ENCODE measurements around the gene LMNTD2.
A peak's percentile ranks its signal among the peaks of the same experiment; 100 is the strongest.

Gene LMNTD2

GRCh38 chr11:559712-560304 lies 730 bp downstream of the LMNTD2 start:
- H4K91ac ChIP-seq (ENCODE audit: low read length) = no peak overlapping the region
- peaks cover 45% of the 10 kb centered on the region for H3K4me1 ChIP-seq (ENCODE audit: control insufficient read depth, insufficient read depth, low read depth, low read length)
- no peak overlapping the region for H2BK12ac ChIP-seq (ENCODE audit: low read length in 2 of 2)
- peak overlapping the region; percentile 96 for H3K4me2 ChIP-seq (ENCODE audit: low read length, poor library complexity, severe bottlenecking)
- H3K23ac ChIP-seq (ENCODE audit: low read length in 2 of 2) = peak overlapping the region in 1 of 2 experiments; percentile 86
- peak overlapping the region in 1 of 2 experiments; percentile 18 for H3K14ac ChIP-seq (ENCODE audit: low read length in 2 of 2)
- peaks cover 0 to 28% of the 10 kb centered on the region in 2 experiments for H3K36me3 ChIP-seq (ENCODE audit: control insufficient read depth in 1 of 2, insufficient read depth in 2 of 2, low read depth in 1 of 2, low read length in 2 of 2)
- no peak overlapping the region for H4K8ac ChIP-seq (ENCODE audit: low read length)
- H2BK5ac ChIP-seq (ENCODE audit: low read depth, low read length, poor library complexity, severe bottlenecking) = no peak overlapping the region
- H3K4ac ChIP-seq (ENCODE audit: low read depth in 1 of 2, low read length in 2 of 2) = no peak overlapping the region
- peak overlapping the region in 1 of 2 experiments; percentile 83 for H3K18ac ChIP-seq (ENCODE audit: low read depth in 1 of 2, low read length in 2 of 2)
- WGBS = 73% methylated on average over 18 of the region's 18 CpGs
- H3K79me1 ChIP-seq (replicated peaks; ENCODE audit: low read length, poor library complexity, severe bottlenecking) = peaks cover 18% of the 10 kb centered on the region
- H2AFZ ChIP-seq (ENCODE audit: low read depth, low read length) = peak overlapping the region; percentile 88
- H3K4me3 ChIP-seq (ENCODE audit: insufficient read depth in 1 of 2, low read depth in 1 of 2, low read length in 2 of 2) = peak overlapping the region in 1 of 2 experiments; percentile 70
- peaks cover 12 to 73% of the 10 kb centered on the region in 2 experiments for H3K27me3 ChIP-seq (ENCODE audit: control insufficient read depth in 1 of 2, insufficient read depth in 1 of 2, low read length in 2 of 2)
- peak overlapping the region; percentile 39 for H2BK120ac ChIP-seq (ENCODE audit: low read depth, low read length)
- no peak for DNase-seq
- no peak overlapping the region for H2BK15ac ChIP-seq (ENCODE audit: low read depth, poor library complexity, severe bottlenecking)
- no peak overlapping the region for H3K9ac ChIP-seq (ENCODE audit: low read length)
- no peak overlapping the region for H3K27ac ChIP-seq (ENCODE audit: low read length, poor library complexity, severe bottlenecking)
- no peaks in the 10 kb centered on the region for H3K9me3 ChIP-seq (ENCODE audit: control insufficient read depth, low read length)
- H2AK5ac ChIP-seq (ENCODE audit: low read length, severe bottlenecking) = peak overlapping the region; percentile 50

DNA sequence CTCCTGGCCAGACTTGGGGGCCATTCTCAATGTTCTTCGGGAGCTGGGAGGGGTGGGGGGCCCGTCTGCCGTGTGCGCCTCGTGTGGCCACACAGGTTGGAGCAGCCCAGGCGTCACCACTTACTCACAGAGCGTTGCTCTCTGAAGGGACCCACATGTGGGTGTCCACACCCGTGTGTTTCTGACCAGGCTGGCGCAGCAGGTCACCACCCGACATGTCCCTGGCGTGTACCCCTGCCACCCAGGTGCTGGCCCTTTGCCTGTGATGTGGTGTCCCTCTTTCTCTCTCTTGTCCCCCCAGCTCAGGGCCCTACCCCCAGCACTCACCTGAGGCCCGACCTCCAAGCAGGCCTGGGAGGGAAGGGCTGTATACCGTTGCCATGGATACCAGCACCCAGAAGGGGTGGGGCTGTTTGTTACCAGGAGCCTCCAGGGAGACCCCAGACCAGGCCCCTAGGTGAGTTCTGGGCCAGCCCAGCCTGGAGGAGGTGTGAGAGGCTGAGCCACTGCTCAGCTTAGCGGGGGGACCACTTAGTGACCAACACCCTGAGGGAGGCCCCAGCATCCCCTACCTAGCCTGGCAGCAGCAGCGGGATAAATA lies 1.4 kb downstream of the LMNTD2 start:
- Histone ChIP-seq H4K8ac (ENCODE audit: low read length) (no peak overlapping the region), H2BK5ac (ENCODE audit: low read depth, low read length, poor library complexity, severe bottlenecking) (no peak overlapping the region), H3K9ac (ENCODE audit: low read length) (no peak overlapping the region), H2AK5ac (ENCODE audit: low read length, severe bottlenecking) (no peak overlapping the region), H3K23ac (ENCODE audit: low read length in 2 of 2) (no peak overlapping the region), H4K91ac (ENCODE audit: low read length) (peak overlapping the region; percentile 45), H3K14ac (ENCODE audit: low read length in 2 of 2) (no peak overlapping the region), H3K9me3 (ENCODE audit: control insufficient read depth, low read length) (no peaks in the 10 kb centered on the region), H3K4me1 (ENCODE audit: control insufficient read depth, insufficient read depth, low read depth, low read length) (peaks cover 48% of the 10 kb centered on the region), H2BK15ac (ENCODE audit: low read depth, poor library complexity, severe bottlenecking) (no peak overlapping the region), H3K27ac (ENCODE audit: low read length, poor library complexity, severe bottlenecking) (no peak overlapping the region), H3K27me3 (ENCODE audit: control insufficient read depth in 1 of 2, insufficient read depth in 1 of 2, low read length in 2 of 2) (peaks cover 12 to 78% of the 10 kb centered on the region in 2 experiments), H2BK120ac (ENCODE audit: low read depth, low read length) (no peak overlapping the region), H3K18ac (ENCODE audit: low read depth in 1 of 2, low read length in 2 of 2) (no peak overlapping the region), H2AFZ (ENCODE audit: low read depth, low read length) (no peak overlapping the region), H3K4ac (ENCODE audit: low read depth in 1 of 2, low read length in 2 of 2) (no peak overlapping the region), H3K36me3 (ENCODE audit: control insufficient read depth in 1 of 2, insufficient read depth in 2 of 2, low read depth in 1 of 2, low read length in 2 of 2) (peaks cover 0 to 23% of the 10 kb centered on the region in 2 experiments), H3K4me2 (ENCODE audit: low read length, poor library complexity, severe bottlenecking) (no peak overlapping the region), H3K79me1 (replicated peaks; ENCODE audit: low read length, poor library complexity, severe bottlenecking) (peaks cover 16% of the 10 kb centered on the region), H3K4me3 (ENCODE audit: insufficient read depth in 1 of 2, low read depth in 1 of 2, low read length in 2 of 2) (no peak overlapping the region), H2BK12ac (ENCODE audit: low read length in 2 of 2) (peak overlapping the region in 1 of 2 experiments; percentile 14)
- no peak for DNase-seq
- 85% methylated on average over 15 of the region's 15 CpGs for WGBS

GRCh38 chr11:558503-558902 lies 2.0 kb downstream of the LMNTD2 start:
- Histone ChIP-seq H3K23ac (ENCODE audit: low read length in 2 of 2) (no peak overlapping the region), H3K79me1 (replicated peaks; ENCODE audit: low read length, poor library complexity, severe bottlenecking) (peaks cover 15% of the 10 kb centered on the region), H4K91ac (ENCODE audit: low read length) (no peak overlapping the region), H3K4ac (ENCODE audit: low read depth in 1 of 2, low read length in 2 of 2) (no peak overlapping the region), H3K4me3 (ENCODE audit: insufficient read depth in 1 of 2, low read depth in 1 of 2, low read length in 2 of 2) (no peak overlapping the region), H3K4me2 (ENCODE audit: low read length, poor library complexity, severe bottlenecking) (no peak overlapping the region), H3K27ac (ENCODE audit: low read length, poor library complexity, severe bottlenecking) (no peak overlapping the region), H2BK15ac (ENCODE audit: low read depth, poor library complexity, severe bottlenecking) (no peak overlapping the region), H3K18ac (ENCODE audit: low read depth in 1 of 2, low read length in 2 of 2) (no peak overlapping the region), H2BK5ac (ENCODE audit: low read depth, low read length, poor library complexity, severe bottlenecking) (no peak overlapping the region), H2BK120ac (ENCODE audit: low read depth, low read length) (no peak overlapping the region), H3K14ac (ENCODE audit: low read length in 2 of 2) (no peak overlapping the region), H2AFZ (ENCODE audit: low read depth, low read length) (no peak overlapping the region), H3K4me1 (ENCODE audit: control insufficient read depth, insufficient read depth, low read depth, low read length) (peaks cover 44% of the 10 kb centered on the region), H4K8ac (ENCODE audit: low read length) (no peak overlapping the region), H3K9me3 (ENCODE audit: control insufficient read depth, low read length) (no peaks in the 10 kb centered on the region), H2AK5ac (ENCODE audit: low read length, severe bottlenecking) (no peak overlapping the region), H3K27me3 (ENCODE audit: control insufficient read depth in 1 of 2, insufficient read depth in 1 of 2, low read length in 2 of 2) (peaks cover 12 to 79% of the 10 kb centered on the region in 2 experiments), H3K9ac (ENCODE audit: low read length) (no peak overlapping the region), H2BK12ac (ENCODE audit: low read length in 2 of 2) (no peak overlapping the region), H3K36me3 (ENCODE audit: control insufficient read depth in 1 of 2, insufficient read depth in 2 of 2, low read depth in 1 of 2, low read length in 2 of 2) (peaks cover 0 to 17% of the 10 kb centered on the region in 2 experiments)
- no peak for DNase-seq
- 83% methylated on average over 19 of the region's 20 CpGs for WGBS

DNA sequence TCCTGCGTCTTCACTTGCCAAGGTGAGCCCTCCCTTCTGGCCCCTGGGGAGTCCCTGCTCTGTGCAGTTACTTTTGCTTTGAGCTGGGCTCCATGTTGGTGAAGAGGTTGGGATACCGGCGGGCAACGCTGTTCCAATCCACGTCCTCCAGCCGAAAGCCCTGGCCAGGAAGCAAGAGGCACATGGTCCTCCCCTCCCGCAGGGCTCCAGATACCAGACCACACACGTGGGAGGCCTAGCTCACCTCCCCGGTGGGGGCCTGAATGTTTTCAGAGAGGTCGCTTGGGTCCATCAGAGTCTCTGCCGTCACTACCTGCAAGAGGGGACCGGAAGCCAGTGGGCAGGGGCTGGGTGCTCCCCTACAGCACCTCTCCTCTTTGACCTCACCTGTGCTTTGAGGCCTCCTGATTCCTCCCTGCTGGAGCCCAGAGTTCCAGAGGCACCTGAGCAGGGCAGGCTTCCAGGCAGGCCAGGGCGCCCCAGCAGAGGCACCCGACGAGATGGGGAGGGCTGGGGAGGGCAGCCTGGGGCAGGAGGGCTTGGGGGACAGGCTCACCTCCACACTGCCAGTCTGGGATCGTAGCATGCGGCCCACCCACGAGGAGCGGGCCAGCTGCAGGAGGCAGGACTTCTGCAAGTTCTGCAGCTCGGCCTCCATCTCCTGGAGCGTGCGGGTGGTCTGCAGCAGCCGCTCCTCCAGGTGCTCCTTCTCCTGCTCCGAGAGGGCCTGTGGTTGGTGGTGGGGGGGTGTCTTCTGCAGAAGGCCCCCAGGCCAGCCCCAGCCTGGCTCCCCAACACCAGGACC lies 3.0 kb downstream of the LMNTD2 start:
- peaks cover 37% of the 10 kb centered on the region for H3K4me1 ChIP-seq (ENCODE audit: control insufficient read depth, insufficient read depth, low read depth, low read length)
- no peak overlapping the region for H3K4me2 ChIP-seq (ENCODE audit: low read length, poor library complexity, severe bottlenecking)
- whole genome bisulfite sequencing = 88% methylated on average over 20 of the region's 24 CpGs
- no peak overlapping the region for H4K91ac ChIP-seq (ENCODE audit: low read length)
- H3K4ac ChIP-seq (ENCODE audit: low read depth in 1 of 2, low read length in 2 of 2) = no peak overlapping the region
- no peak overlapping the region for H3K18ac ChIP-seq (ENCODE audit: low read depth in 1 of 2, low read length in 2 of 2)
- no peaks in the 10 kb centered on the region for H3K9me3 ChIP-seq (ENCODE audit: control insufficient read depth, low read length)
- no peak overlapping the region for H2BK12ac ChIP-seq (ENCODE audit: low read length in 2 of 2)
- DNase-seq = no peak
- no peak overlapping the region for H3K9ac ChIP-seq (ENCODE audit: low read length)
- H2AK5ac ChIP-seq (ENCODE audit: low read length, severe bottlenecking) = no peak overlapping the region
- H4K8ac ChIP-seq (ENCODE audit: low read length) = no peak overlapping the region
- no peak overlapping the region for H3K4me3 ChIP-seq (ENCODE audit: insufficient read depth in 1 of 2, low read depth in 1 of 2, low read length in 2 of 2)
- no peak overlapping the region for H3K14ac ChIP-seq (ENCODE audit: low read length in 2 of 2)
- peaks cover 12 to 84% of the 10 kb centered on the region in 2 experiments for H3K27me3 ChIP-seq (ENCODE audit: control insufficient read depth in 1 of 2, insufficient read depth in 1 of 2, low read length in 2 of 2)
- H2BK5ac ChIP-seq (ENCODE audit: low read depth, low read length, poor library complexity, severe bottlenecking) = no peak overlapping the region
- no peak overlapping the region for H2AFZ ChIP-seq (ENCODE audit: low read depth, low read length)
- peaks cover 0 to 7% of the 10 kb centered on the region in 2 experiments for H3K36me3 ChIP-seq (ENCODE audit: control insufficient read depth in 1 of 2, insufficient read depth in 2 of 2, low read depth in 1 of 2, low read length in 2 of 2)
- peaks cover 9% of the 10 kb centered on the region for H3K79me1 ChIP-seq (replicated peaks; ENCODE audit: low read length, poor library complexity, severe bottlenecking)
- no peak overlapping the region for H3K23ac ChIP-seq (ENCODE audit: low read length in 2 of 2)
- no peak overlapping the region for H3K27ac ChIP-seq (ENCODE audit: low read length, poor library complexity, severe bottlenecking)
- H2BK15ac ChIP-seq (ENCODE audit: low read depth, poor library complexity, severe bottlenecking) = no peak overlapping the region
- no peak overlapping the region for H2BK120ac ChIP-seq (ENCODE audit: low read depth, low read length)
